ENCODE results near the gene CTDSP2. TPM values are rescaled to one million over a fixed set of nuclear protein-coding genes. Genes with fewer than 3 reads are reported as not detected.

The CTDSP2 gene
- total and polyA plus RNA-seq, 10 of the 15 experiments (the other 5 are each of a cell fraction or from before 2014, with no cell fraction given): 17.3 to 98.2 (median 54.1) TPM

DNA sequence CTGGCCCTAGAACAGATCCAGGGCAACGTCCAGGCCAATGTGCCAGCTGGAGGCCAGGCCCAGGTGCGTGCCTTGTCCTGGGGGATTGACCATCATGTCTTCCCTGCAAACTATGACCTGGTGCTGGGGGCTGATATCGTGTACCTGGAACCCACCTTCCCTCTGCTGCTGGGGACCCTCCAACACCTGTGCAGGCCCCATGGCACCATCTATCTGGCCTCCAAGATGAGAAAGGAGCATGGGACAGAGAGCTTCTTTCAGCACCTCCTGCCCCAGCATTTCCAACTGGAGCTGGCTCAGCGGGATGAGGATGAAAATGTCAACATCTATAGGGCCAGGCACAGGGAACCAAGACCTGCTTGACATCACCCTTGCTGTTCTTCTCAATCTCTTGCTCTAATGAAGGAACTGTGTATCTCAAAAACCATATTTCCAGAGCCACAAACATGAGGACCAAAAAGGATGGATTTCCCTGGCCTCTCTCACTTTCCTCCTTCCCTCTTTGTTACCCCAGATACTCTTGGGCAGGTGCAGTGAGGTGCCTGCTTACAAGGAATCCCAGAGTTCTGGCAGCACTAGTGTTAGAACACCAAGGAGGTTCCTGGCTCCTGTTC is 66.1 kb downstream of the CTDSP2 start (continued):
- TF ChIP-seq, protein P1, sequence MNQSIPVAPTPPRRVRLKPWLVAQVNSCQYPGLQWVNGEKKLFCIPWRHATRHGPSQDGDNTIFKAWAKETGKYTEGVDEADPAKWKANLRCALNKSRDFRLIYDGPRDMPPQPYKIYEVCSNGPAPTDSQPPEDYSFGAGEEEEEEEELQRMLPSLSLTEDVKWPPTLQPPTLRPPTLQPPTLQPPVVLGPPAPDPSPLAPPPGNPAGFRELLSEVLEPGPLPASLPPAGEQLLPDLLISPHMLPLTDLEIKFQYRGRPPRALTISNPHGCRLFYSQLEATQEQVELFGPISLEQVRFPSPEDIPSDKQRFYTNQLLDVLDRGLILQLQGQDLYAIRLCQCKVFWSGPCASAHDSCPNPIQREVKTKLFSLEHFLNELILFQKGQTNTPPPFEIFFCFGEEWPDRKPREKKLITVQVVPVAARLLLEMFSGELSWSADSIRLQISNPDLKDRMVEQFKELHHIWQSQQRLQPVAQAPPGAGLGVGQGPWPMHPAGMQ (IDR thresholded peaks at IDR 0.05; ENCODE audit: borderline replicate concordance): no peak
- TF ChIP-seq, protein P2, sequence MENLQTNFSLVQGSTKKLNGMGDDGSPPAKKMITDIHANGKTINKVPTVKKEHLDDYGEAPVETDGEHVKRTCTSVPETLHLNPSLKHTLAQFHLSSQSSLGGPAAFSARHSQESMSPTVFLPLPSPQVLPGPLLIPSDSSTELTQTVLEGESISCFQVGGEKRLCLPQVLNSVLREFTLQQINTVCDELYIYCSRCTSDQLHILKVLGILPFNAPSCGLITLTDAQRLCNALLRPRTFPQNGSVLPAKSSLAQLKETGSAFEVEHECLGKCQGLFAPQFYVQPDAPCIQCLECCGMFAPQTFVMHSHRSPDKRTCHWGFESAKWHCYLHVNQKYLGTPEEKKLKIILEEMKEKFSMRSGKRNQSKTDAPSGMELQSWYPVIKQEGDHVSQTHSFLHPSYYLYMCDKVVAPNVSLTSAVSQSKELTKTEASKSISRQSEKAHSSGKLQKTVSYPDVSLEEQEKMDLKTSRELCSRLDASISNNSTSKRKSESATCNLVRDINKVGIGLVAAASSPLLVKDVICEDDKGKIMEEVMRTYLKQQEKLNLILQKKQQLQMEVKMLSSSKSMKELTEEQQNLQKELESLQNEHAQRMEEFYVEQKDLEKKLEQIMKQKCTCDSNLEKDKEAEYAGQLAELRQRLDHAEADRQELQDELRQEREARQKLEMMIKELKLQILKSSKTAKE (IDR thresholded peaks at IDR 0.05; ENCODE audit: low read depth, poor library complexity, severe bottlenecking): no peak
- no peak for TF ChIP-seq CEBPB (IDR thresholded peaks at IDR 0.05; ENCODE audit: borderline replicate concordance in 1 of 2, low read depth in 2 of 2, low read length in 2 of 2)
- TF ChIP-seq NR2C1 (IDR thresholded peaks at IDR 0.05): no peak
- no peak for TF ChIP-seq MXI1 (IDR thresholded peaks at IDR 0.05; ENCODE audit: low read depth, low read length)
- TF ChIP-seq, protein P3, sequence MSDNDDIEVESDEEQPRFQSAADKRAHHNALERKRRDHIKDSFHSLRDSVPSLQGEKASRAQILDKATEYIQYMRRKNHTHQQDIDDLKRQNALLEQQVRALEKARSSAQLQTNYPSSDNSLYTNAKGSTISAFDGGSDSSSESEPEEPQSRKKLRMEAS (IDR thresholded peaks at IDR 0.05; ENCODE audit: low read depth, low read length): no peak
- TF ChIP-seq, protein P4, sequence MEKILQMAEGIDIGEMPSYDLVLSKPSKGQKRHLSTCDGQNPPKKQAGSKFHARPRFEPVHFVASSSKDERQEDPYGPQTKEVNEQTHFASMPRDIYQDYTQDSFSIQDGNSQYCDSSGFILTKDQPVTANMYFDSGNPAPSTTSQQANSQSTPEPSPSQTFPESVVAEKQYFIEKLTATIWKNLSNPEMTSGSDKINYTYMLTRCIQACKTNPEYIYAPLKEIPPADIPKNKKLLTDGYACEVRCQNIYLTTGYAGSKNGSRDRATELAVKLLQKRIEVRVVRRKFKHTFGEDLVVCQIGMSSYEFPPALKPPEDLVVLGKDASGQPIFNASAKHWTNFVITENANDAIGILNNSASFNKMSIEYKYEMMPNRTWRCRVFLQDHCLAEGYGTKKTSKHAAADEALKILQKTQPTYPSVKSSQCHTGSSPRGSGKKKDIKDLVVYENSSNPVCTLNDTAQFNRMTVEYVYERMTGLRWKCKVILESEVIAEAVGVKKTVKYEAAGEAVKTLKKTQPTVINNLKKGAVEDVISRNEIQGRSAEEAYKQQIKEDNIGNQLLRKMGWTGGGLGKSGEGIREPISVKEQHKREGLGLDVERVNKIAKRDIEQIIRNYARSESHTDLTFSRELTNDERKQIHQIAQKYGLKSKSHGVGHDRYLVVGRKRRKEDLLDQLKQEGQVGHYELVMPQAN (conservative IDR thresholded peaks at IDR 0.05): no peak
